Mesothelial cell of epicardium (in vitro differentiated cells): ENCODE data around the gene CCDC91. TPM values are rescaled to one million over a fixed set of nuclear protein-coding genes. Genes with fewer than 3 reads are reported as not detected.
"Not testable (repeated sequence)": the region's sequence is repeated elsewhere in the genome, so short reads cannot be mapped to it uniquely, and the experiment has no call there.

Source experiments
- DNase-seq, 2 experiments: peaks; one replicate each; pipeline ENCODE4 v3.0.0; 2021; ENCODE audit warnings: low spot score in 2 of 2; ENCODE audit not compliant: unreplicated experiment in 2 of 2
- H3K27ac Mint-ChIP-seq: 2 replicates; pipeline ENCODE4 v1.8.0; 2021; ENCODE audit warnings: mixed read lengths
- H3K27me3 Mint-ChIP-seq: 2 replicates; pipeline ENCODE4 v1.8.0; 2021; ENCODE audit warnings: low read depth, mixed read lengths
- H3K36me3 Mint-ChIP-seq: 2 replicates; pipeline ENCODE4 v1.8.0; 2021; ENCODE audit warnings: mixed read lengths
- H3K4me1 Mint-ChIP-seq: 2 replicates; pipeline ENCODE4 v1.8.0; 2021; ENCODE audit warnings: mixed read lengths
- H3K4me3 Mint-ChIP-seq: 2 replicates; pipeline ENCODE4 v1.8.0; 2021; ENCODE audit warnings: mild to moderate bottlenecking, moderate library complexity, mixed read lengths
- H3K9me3 Mint-ChIP-seq: 2 replicates; pipeline ENCODE4 v1.8.0; 2021; ENCODE audit warnings: mixed read lengths
- total RNA-seq: library from RNA; stranded (reverse); gene quantifications from 3 replicates; pipeline ENCODE4 v1.2.1, GENCODE V29; 2021
- TF ChIP-seq, protein P1 (sequence below): fragments of 200-600 bp; sonication (generic); IDR thresholded peaks from one replicate; pipeline ENCODE4 v1.5.0; 2021; ENCODE audit warnings: antibody characterized with exemption; ENCODE audit not compliant: unreplicated experiment

The CCDC91 gene
- total RNA-seq, 1 donor from 2014 or later: 30.7 TPM

DNA sequence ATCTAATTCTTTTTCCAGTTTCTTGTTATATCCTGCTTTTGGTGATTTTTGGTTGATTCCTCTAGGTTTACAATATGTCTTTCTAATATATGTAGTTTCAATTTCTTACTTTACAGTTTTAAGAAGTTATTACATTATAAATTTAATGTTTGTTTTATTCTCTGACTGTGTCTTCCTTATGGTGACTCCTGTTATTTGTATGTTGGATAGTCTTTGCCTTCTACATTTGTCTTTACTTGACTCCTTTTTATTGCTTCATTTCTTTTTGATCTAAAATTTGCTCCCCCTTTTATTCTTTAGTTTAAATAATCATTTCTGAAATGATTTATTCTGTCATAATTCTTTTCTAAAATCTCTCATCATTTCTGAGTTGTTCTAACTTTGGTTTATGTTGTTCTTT is 125.8 kb downstream of the CCDC91 start:
- no peak overlapping the region for H3K4me3 Mint-ChIP-seq
- H3K27ac Mint-ChIP-seq: no peak overlapping the region
- H3K4me1 Mint-ChIP-seq: no peaks in the 10 kb centered on the region
- no peak for DNase-seq
- H3K36me3 Mint-ChIP-seq: peaks cover 28% of the 10 kb centered on the region
- TF ChIP-seq, protein P1, sequence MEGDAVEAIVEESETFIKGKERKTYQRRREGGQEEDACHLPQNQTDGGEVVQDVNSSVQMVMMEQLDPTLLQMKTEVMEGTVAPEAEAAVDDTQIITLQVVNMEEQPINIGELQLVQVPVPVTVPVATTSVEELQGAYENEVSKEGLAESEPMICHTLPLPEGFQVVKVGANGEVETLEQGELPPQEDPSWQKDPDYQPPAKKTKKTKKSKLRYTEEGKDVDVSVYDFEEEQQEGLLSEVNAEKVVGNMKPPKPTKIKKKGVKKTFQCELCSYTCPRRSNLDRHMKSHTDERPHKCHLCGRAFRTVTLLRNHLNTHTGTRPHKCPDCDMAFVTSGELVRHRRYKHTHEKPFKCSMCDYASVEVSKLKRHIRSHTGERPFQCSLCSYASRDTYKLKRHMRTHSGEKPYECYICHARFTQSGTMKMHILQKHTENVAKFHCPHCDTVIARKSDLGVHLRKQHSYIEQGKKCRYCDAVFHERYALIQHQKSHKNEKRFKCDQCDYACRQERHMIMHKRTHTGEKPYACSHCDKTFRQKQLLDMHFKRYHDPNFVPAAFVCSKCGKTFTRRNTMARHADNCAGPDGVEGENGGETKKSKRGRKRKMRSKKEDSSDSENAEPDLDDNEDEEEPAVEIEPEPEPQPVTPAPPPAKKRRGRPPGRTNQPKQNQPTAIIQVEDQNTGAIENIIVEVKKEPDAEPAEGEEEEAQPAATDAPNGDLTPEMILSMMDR: no peak
- peaks cover 16% of the 10 kb centered on the region for H3K9me3 Mint-ChIP-seq
- H3K27me3 Mint-ChIP-seq: no peaks in the 10 kb centered on the region

DNA sequence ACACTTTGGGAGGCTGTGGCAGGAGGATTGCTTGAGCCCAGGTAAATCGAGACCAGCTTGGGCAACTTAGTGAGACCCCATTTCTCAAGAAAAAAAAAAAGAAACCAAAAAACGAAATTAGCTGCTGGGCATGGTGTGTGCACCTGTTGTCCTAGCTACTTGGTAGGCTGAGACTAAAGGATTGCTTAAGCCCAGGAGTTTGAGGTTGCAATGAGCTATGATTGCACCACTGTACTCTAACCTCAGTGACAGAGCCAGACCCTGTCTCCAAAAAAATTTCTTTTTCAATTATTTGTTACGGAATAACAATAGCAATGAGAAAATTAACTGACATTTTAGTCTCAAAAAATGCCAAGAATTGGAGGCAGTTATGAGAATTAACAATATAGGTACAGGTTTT is 128.0 kb downstream of the CCDC91 start:
- no peaks in the 10 kb centered on the region for H3K4me1 Mint-ChIP-seq
- peaks cover 24% of the 10 kb centered on the region for H3K36me3 Mint-ChIP-seq
- no peak overlapping the region for H3K27ac Mint-ChIP-seq
- DNase-seq: no peak
- no peak overlapping the region for H3K4me3 Mint-ChIP-seq
- no peaks in the 10 kb centered on the region for H3K27me3 Mint-ChIP-seq
- peaks cover 16% of the 10 kb centered on the region for H3K9me3 Mint-ChIP-seq
- TF ChIP-seq, protein P1: no peak

DNA sequence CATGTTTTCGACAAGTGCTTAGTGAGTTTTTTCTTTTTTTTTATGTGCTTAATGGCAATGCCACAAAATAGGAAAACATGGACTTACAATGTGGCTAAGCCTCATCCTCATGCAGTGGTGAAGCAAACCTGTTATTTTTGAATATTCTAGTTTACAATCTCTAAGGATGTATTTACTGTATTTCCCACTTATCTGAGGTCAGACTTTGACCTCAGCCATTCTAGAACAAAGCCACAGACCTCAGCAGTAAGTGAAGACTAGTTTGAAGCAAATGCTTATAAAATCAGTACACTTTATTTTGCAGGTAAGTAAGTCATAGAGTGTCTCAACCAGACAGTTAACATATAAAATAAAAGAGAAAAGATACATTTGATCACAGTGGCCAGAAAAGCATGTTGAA is 130.1 kb downstream of the CCDC91 start:
- Mint-ChIP-seq H3K36me3 (peaks cover 18% of the 10 kb centered on the region), H3K27ac (no peak overlapping the region)

DNA sequence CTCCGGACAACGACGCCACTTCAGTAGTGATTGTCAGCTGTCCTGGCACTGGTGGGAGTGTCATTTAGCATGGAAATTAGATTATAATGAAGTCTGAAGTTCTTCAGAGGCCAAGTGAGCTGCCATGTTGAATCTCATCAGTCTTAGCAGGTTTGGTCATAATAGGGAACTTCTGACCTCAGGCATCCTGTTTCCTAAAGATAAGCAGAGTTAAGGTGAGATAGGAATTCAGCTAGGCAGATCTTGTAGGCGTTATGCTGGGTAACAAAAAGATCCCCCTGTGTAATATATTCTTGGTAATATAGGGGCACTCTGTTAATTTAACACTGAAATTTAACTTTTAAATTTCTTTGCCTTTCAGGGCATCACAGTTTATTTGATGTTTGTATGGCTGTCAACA is 137.5 kb downstream of the CCDC91 start:
- Mint-ChIP-seq H3K4me3 (no peak overlapping the region), H3K4me1 (no peaks in the 10 kb centered on the region), H3K9me3 (peaks cover 11% of the 10 kb centered on the region), H3K36me3 (peaks cover 12% of the 10 kb centered on the region), H3K27me3 (no peaks in the 10 kb centered on the region), H3K27ac (no peak overlapping the region)
- TF ChIP-seq, protein P1: no peak
- no peak for DNase-seq

More for the DNA sequence above, 130.1 kb downstream of the CCDC91 start:
- no peak for DNase-seq
- TF ChIP-seq, protein P1: no peak
- Mint-ChIP-seq H3K9me3 (peaks cover 16% of the 10 kb centered on the region), H3K4me3 (no peak overlapping the region), H3K4me1 (no peaks in the 10 kb centered on the region), H3K27me3 (no peaks in the 10 kb centered on the region)

DNA sequence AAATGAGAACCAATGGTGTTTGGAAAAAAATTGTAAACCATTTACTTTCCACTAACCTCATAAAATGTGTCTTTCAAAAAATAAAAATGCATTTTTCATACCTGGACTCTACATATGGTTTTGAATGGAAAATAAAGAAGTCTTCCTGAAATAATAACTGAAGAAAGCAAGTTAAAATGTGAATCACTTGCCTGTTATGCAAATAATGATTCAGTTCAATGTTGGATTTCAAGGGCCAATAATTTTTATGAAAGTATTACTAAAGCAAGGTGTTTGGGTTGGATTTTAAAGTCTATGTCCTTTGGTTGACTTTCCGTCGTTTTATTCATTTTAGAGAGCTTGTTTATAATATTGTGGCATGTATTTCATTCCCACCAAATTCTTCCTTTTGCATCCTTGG is 138.7 kb downstream of the CCDC91 start:
- TF ChIP-seq, protein P1: no peak
- peaks cover 6% of the 10 kb centered on the region for H3K4me1 Mint-ChIP-seq
- no peaks in the 10 kb centered on the region for H3K27me3 Mint-ChIP-seq
- peaks cover 11% of the 10 kb centered on the region for H3K9me3 Mint-ChIP-seq
- H3K27ac Mint-ChIP-seq: no peak overlapping the region
- DNase-seq: no peak
- peaks cover 12% of the 10 kb centered on the region for H3K36me3 Mint-ChIP-seq
- H3K4me3 Mint-ChIP-seq: no peak overlapping the region

DNA sequence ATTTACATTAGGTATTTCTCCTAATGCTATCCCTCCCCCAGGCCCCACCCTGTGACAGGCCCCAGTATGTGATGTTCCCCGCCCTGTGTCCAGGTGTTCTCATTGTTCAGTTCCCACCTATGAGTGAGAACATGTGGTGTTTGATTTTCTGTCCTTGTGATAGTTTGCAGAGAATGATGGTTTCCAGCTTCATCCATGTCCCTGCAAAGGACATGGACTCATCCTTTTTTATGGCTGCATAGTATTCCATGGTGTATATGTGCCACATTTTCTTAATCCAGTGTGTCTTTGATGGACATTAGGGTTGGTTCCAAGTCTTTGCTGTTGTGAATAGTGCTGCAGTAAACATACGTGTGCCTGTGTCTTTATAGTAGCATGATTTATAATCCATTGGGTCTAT is 139.5 kb downstream of the CCDC91 start:
- not testable (repeated sequence) for H3K4me1 Mint-ChIP-seq, H3K4me3 Mint-ChIP-seq, DNase-seq, H3K27me3 Mint-ChIP-seq, H3K27ac Mint-ChIP-seq
- Mint-ChIP-seq H3K9me3 (peaks cover 11% of the 10 kb centered on the region), H3K36me3 (peaks cover 12% of the 10 kb centered on the region)

DNA sequence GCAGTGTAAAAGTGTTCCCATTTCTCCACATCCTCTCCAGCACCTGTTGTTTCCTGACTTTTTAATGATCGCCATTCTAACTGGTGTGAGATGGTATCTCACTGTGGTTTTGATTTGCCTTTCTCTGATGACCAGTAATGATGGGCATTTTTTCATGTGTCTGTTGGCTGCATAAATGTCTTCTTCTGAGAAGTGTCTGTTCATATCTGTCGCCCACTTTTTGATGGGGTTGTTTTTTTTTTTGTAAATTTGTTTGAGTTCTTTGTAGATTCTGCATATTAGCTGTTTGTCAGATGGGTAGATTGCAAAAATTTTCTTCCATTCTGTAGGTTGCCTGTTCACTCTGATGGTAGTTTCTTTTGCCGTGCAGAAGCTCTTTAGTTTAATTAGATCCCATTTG is 140.0 kb downstream of the CCDC91 start:
- not testable (repeated sequence) for DNase-seq, H3K4me1 Mint-ChIP-seq, H3K27me3 Mint-ChIP-seq, H3K4me3 Mint-ChIP-seq, H3K27ac Mint-ChIP-seq
- Mint-ChIP-seq H3K9me3 (peaks cover 11% of the 10 kb centered on the region), H3K36me3 (peaks cover 12% of the 10 kb centered on the region)
